GM12891 (cell line): ENCODE measurements around the gene FAM13B. TPM values are rescaled to one million over a fixed set of nuclear protein-coding genes. Genes with fewer than 3 reads are reported as not detected.
"Not testable (repeated sequence)": the region's sequence is repeated elsewhere in the genome, so short reads cannot be mapped to it uniquely, and the experiment has no call there.

Experiments used
- DNase-seq: peaks from one replicate; pipeline ENCODE4 v3.0.0; 2011; ENCODE audit warnings: low spot score; ENCODE audit not compliant: insufficient read length
- FAIRE-seq: peaks from 2 replicates; lab custom pipeline; 2011; peaks lifted over from hg19 to GRCh38; lab: Jason Lieb, UNC
- PAX5 ChIP-seq: IDR thresholded peaks from 2 replicates; pipeline ENCODE4 v1.6.1; 2011; ENCODE audit warnings: low read length, moderate library complexity, mild to moderate bottlenecking; ENCODE audit not compliant: insufficient read depth, severe bottlenecking
- POLR2A ChIP-seq: IDR thresholded peaks from 2 replicates; pipeline ENCODE4 v1.6.1; 2011; ENCODE audit warnings: low read depth, low read length, control low read depth
- POLR2AphosphoS5 ChIP-seq: IDR thresholded peaks from 2 replicates; pipeline ENCODE4 v1.6.1; 2011; ENCODE audit warnings: low read depth, low read length, control low read depth
- POU2F2 ChIP-seq: IDR thresholded peaks from 2 replicates; pipeline ENCODE4 v1.6.1; 2011; ENCODE audit warnings: low read depth, mild to moderate bottlenecking, control low read depth, low read length, moderate library complexity
- SPI1 ChIP-seq: IDR thresholded peaks from 2 replicates; pipeline ENCODE4 v1.6.1; 2011; ENCODE audit warnings: low read depth, low read length, control low read depth
- TAF1 ChIP-seq: IDR thresholded peaks from 2 replicates; pipeline ENCODE4 v1.6.1; 2011; ENCODE audit warnings: low read depth, low read length, control low read depth
- polyA plus RNA-seq: library from polyadenylated mRNA; unstranded; fragments of >200 nt; gene quantifications from one replicate; pipeline ENCODE4 v1.2.1, GENCODE V29; 2012; ENCODE audit warnings: low read depth, missing spikeins, inconsistent platforms; ENCODE audit not compliant: missing spikeins

The FAM13B gene
- polyA plus RNA-seq = 12.5 TPM

DNA sequence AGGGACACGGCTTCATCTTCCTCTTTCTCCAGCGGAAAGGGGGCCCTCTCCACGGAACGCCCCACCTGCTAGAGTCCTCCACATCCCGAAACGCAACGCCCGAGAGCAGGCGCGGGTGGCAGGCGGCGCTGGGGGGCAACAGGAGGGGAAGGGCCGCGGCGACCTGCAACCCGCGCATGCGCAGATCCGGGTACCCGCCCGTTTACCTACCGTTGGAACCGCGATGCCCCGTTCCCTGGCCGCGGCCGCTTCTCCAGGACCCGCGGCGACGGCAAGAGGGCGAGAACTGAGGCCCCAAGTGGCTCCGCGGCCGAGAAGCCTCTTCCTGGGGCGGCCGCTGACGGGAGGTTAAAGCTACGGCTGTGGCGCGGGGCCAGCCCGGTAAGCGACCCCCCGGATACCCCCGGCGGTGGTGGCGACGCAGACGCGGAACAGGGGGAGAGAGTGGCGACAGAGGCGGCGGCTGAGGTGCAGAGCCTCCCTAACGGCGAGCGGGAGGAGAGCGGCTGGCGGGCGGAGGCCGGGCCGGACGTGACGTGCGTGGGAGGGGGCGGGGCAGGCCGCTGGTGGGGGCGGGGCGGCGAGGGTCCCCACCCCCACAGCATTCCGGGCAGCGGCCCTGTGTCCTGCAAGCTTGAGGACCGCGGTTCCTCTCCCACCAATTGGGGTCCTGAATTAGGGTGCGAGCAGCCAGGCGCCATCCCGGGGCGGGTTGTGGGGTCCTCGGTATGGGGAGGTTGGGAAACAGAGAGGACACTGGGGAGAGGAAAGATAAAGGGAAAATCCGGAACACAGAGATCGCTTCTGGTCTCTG, at the start of gene FAM13B:
Gene FAM13B (minus strand): TSS at position 508 of the 814 bp plus-strand sequence. CDS start 13,968 bp downstream, outside the sequence.
- DNase-seq (peak; percentile 63), FAIRE-seq (no peak)
- no peak for TF ChIP-seq SPI1
- peak; percentile 70; the same call in 1 of the 2 replicates for TF ChIP-seq POLR2AphosphoS5
- TF ChIP-seq PAX5 = no peak
- TF ChIP-seq POLR2A = peak; percentile 56; the same call in 1 of the 2 replicates

DNA sequence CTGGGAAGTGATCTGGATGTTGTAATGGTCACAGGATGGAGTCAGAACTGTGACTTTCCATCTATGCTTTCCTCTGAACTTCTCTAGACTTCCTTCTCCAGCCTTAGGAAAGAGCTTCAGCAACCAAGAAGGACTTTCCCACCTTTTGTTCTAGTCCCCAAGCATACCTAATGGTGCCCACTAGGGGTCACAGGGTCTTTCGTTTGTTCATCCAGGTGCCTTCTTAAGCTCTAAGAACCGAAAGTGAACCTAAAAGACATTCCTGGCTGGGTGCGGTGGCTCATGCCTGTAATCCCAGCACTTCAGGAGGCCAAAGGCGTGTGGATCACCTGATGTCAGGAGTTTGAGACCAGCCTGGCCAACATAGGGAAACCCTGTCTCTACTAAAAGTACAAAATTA, 49.2 kb upstream of the FAM13B start:
- TF ChIP-seq POLR2AphosphoS5 (no peak), PAX5 (no peak), POU2F2 (no peak), POLR2A (no peak), TAF1 (no peak), SPI1 (no peak)
- no peak for FAIRE-seq

GRCh38 chr5:138078006-138078643, 45.2 kb upstream of the FAM13B start:
- DNase-seq = no peak
- TF ChIP-seq POLR2AphosphoS5 (no peak), POLR2A (no peak), POU2F2 (no peak), SPI1 (no peak), TAF1 (no peak), PAX5 (no peak)
- FAIRE-seq = no peak

More for the DNA sequence above, 49.2 kb upstream of the FAM13B start:
- no peak for DNase-seq

- TF ChIP-seq SPI1 (0 out of 2 replicates have a peak, but pooled peaks have one; percentile 38), POLR2A (no peak)
- DNase-seq (no peak), FAIRE-seq (peak; percentile 71)
These were observed 44.3 kb upstream of the FAM13B start for GRCh38 chr5:138077064-138077696.

GRCh38 chr5:138070026-138070425, 37.1 kb upstream of the FAM13B start:
- not testable (repeated sequence) for FAIRE-seq, DNase-seq

GRCh38 chr5:138068742-138069600, 36.1 kb upstream of the FAM13B start:
- FAIRE-seq (peak; percentile 80), DNase-seq (peak; percentile 58)
- no peak for TF ChIP-seq PAX5
- no peak for TF ChIP-seq TAF1
- no peak for TF ChIP-seq POLR2A
- no peak for TF ChIP-seq POLR2AphosphoS5
- no peak for TF ChIP-seq POU2F2
- no peak for TF ChIP-seq SPI1

DNA sequence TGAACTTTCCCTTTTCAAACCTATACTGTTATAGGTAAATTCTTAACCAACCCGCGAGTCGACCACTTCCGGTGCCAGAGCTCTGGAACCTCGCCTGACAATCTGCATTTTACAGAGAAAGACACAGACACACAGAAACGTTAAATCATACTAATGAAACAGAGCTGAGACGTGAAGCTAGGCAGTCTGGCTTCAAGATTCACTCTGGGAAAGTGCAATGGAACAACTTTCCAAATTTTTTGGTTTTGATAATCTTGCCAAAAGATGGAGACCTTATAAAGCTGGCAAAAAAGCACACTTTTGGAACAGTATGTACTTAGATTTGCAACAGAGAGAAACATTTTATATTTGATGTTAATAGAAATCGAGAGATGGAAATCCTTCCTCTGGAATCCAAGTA, 35.1 kb upstream of the FAM13B start:
- no peak for FAIRE-seq
- no peak for DNase-seq
- TF ChIP-seq SPI1 (no peak), TAF1 (no peak), POLR2A (no peak), PAX5 (no peak), POU2F2 (no peak), POLR2AphosphoS5 (no peak)

DNA sequence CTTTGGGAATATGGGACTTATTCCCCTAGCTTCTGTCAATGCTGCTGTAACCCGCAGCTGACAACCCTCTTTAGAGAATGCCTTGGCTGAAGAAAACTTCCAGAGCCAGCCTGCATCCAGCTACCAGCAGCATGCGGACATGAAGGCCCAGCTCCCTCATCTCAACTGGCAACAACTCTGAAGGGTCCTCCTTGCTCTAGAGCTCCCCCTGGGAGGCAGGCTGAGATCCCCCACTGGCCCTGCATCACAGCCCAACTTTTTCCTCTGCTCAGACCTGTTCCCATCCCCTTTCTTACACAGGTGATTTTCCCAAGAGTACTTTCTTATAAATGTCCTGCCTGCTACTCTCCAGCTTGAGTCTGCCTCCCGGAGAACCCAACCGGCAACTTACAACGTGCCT, 32.2 kb upstream of the FAM13B start:
- DNase-seq (no peak), FAIRE-seq (no peak)
- TF ChIP-seq POU2F2 = no peak

DNA sequence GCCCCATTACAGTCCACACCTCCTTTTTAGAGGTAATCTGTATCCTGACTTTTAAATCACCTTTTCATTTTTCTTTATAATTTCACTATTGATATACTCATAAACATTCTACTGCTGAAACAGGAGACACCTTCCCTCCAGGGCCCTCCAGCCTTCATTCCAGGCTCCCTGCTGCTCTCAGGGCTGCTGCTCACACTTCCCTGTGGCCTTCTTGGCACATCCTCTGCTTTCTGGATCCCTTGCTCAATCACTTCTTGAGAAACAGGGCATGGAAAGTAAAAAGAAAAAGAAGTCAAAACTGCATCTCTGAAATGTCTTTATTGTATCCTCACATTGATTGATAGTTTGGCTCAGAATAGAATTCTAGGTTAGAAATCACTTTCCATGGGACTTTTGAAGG, 31.6 kb upstream of the FAM13B start:
- TF ChIP-seq POU2F2 = no peak
- no peak for TF ChIP-seq PAX5
- no peak for TF ChIP-seq TAF1
- TF ChIP-seq SPI1 = no peak
- TF ChIP-seq POLR2A = no peak
- no peak for TF ChIP-seq POLR2AphosphoS5
- DNase-seq = no peak
- FAIRE-seq = no peak

GRCh38 chr5:138054847-138055558, 22.1 kb upstream of the FAM13B start:
- DNase-seq (no peak), FAIRE-seq (no peak)
- no peak for TF ChIP-seq PAX5
- no peak for TF ChIP-seq POLR2A
- TF ChIP-seq SPI1 = no peak
- TF ChIP-seq TAF1 = no peak
- TF ChIP-seq POLR2AphosphoS5 = no peak
- no peak for TF ChIP-seq POU2F2
